Caco-2 (cell line): ENCODE data around the gene SDCBP2. TPM values are rescaled to one million over a fixed set of nuclear protein-coding genes. Genes with fewer than 3 reads are reported as not detected.

Source experiments
- BruUV-seq: library from RNA; stranded (reverse); fragments of 400-500 nt; replicated peaks from 2 replicates; lab custom pipeline; 2021; lab: Mats Ljungman, UMichigan
- CTCF ChIA-PET: fragments of 300-600 bp; sonication (Branson Sonifier 250); formaldehyde crosslinking; loops from one replicate; lab custom pipeline; 2022; ENCODE audit warnings: antibody characterized with exemption; lab: Charles Lee
- POLR2A ChIA-PET: fragments of 300-600 bp; sonication (Branson Sonifier 250); formaldehyde crosslinking; loops from one replicate; lab custom pipeline; 2022; ENCODE audit warnings: antibody characterized with exemption; lab: Charles Lee
- DNase-seq, 2 experiments: peaks; one replicate each; pipeline versions ENCODE4 v3.0.0 to v3.0.0-alpha.2; 2020 to 2022
- H3K27me3 ChIP-seq: replicated peaks from 2 replicates; pipeline ENCODE4 v1.6.0; 2011; ENCODE audit warnings: low read length; ENCODE audit not compliant: control insufficient read depth, insufficient read depth
- H3K36me3 ChIP-seq: 2 replicates; pipeline ENCODE4 v1.5.1; 2011; ENCODE audit warnings: low read length; ENCODE audit not compliant: control insufficient read depth, insufficient read depth
- H3K4me1 ChIP-seq: fragments of 250-450 bp; sonication (Bioruptor Pico); 2 replicates; pipeline ENCODE4 v1.5.1; 2020; ENCODE audit warnings: mild to moderate bottlenecking
- H3K4me3 ChIP-seq: 2 replicates; pipeline ENCODE4 v1.5.1; 2011; ENCODE audit warnings: low read depth, mild to moderate bottlenecking, control low read depth, low read length
- H3K9me3 ChIP-seq: fragments of 250-450 bp; sonication (Bioruptor Pico); 2 replicates; pipeline ENCODE4 v1.5.1; 2020; ENCODE audit warnings: mild to moderate bottlenecking, moderate library complexity
- H3K27ac Mint-ChIP-seq: one replicate; pipeline ENCODE4 v1.8.0; 2022; ENCODE audit warnings: mixed read lengths; ENCODE audit not compliant: unreplicated experiment
- H3K27me3 Mint-ChIP-seq: one replicate; pipeline ENCODE4 v1.8.0; 2022; ENCODE audit warnings: mixed read lengths; ENCODE audit not compliant: insufficient read depth, unreplicated experiment
- H3K36me3 Mint-ChIP-seq: one replicate; pipeline ENCODE4 v1.8.0; 2022; ENCODE audit warnings: mild to moderate bottlenecking, mixed read lengths; ENCODE audit not compliant: insufficient read depth, unreplicated experiment
- H3K4me1 Mint-ChIP-seq: one replicate; pipeline ENCODE4 v1.8.0; 2022; ENCODE audit warnings: low read depth, mixed read lengths; ENCODE audit not compliant: unreplicated experiment
- H3K4me3 Mint-ChIP-seq: one replicate; pipeline ENCODE4 v1.8.0; 2022; ENCODE audit warnings: mild to moderate bottlenecking, moderate library complexity, mixed read lengths; ENCODE audit not compliant: unreplicated experiment
- H3K9me3 Mint-ChIP-seq: one replicate; pipeline ENCODE4 v1.8.0; 2022; ENCODE audit warnings: mixed read lengths; ENCODE audit not compliant: unreplicated experiment
- CTCF ChIP-seq, 2 experiments: fragments of 200-600 bp in 1 of 2; IDR thresholded peaks; 1 replicate in 1 of 2; 2 replicates in 1 of 2; pipeline versions ENCODE4 v1.5.1 to v1.8.0; 2011 to 2022; ENCODE audit warnings: antibody characterized with exemption in 1 of 2, control low read depth in 1 of 2, inconsistent platforms in 1 of 2, low read depth in 1 of 2, low read length in 1 of 2, mild to moderate bottlenecking in 1 of 2, moderate library complexity in 1 of 2; ENCODE audit not compliant: insufficient read depth in 1 of 2, severe bottlenecking in 1 of 2, unreplicated experiment in 1 of 2
- intact Hi-C: fragments of 100-400 bp; cut with micrococcal nuclease; formaldehyde crosslinking; loops from one replicate; pipeline ENCODE4 v1.10.0; 2022; ENCODE audit not compliant: unreplicated experiment
- total RNA-seq: library from RNA; stranded (reverse); gene quantifications from 2 replicates; pipeline ENCODE4 v1.2.3, GENCODE V29; 2022

The SDCBP2 gene
- total RNA-seq, 1 experiment from 2014 or later = 2.0 TPM

GRCh38 chr20:1264727-1265126, 64.2 kb downstream of the SDCBP2 start:
- TF ChIP-seq CTCF (IDR thresholded peaks at IDR 0.05; ENCODE audit: insufficient read depth in 1 of 2, low read depth in 1 of 2, low read length in 1 of 2, severe bottlenecking in 1 of 2, unreplicated experiment in 1 of 2) = no peak
- no peaks in the 10 kb centered on the region for H3K36me3 Mint-ChIP-seq
- Histone ChIP-seq H3K4me3 (no peak overlapping the region), H3K36me3 (no peaks in the 10 kb centered on the region), H3K27me3 (no peaks in the 10 kb centered on the region), H3K9me3 (peaks cover 7% of the 10 kb centered on the region; the same call in 1 of the 2 replicates), H3K4me1 (no peaks in the 10 kb centered on the region)
- no peak for DNase-seq
- intact Hi-C loops = no loop called here
- POLR2A ChIA-PET = no interaction called here
- H3K27ac Mint-ChIP-seq = no peak overlapping the region
- peak overlapping the region; percentile 70 for H3K4me3 Mint-ChIP-seq
- no peaks in the 10 kb centered on the region for H3K4me1 Mint-ChIP-seq
- CTCF ChIA-PET = no interaction called here
- no TSS peak for BruUV-seq
- H3K27me3 Mint-ChIP-seq = peaks cover 6% of the 10 kb centered on the region
- H3K9me3 Mint-ChIP-seq = no peaks in the 10 kb centered on the region

GRCh38 chr20:1263853-1264252, 65.1 kb downstream of the SDCBP2 start:
- Mint-ChIP-seq H3K9me3 (no peaks in the 10 kb centered on the region), H3K4me1 (no peaks in the 10 kb centered on the region), H3K27me3 (peaks cover 6% of the 10 kb centered on the region), H3K4me3 (no peak overlapping the region), H3K27ac (no peak overlapping the region), H3K36me3 (no peaks in the 10 kb centered on the region)
- intact Hi-C loops = loop anchor here (1.0 kb wide), 1 partner anchor 20 kb away; no protein-coding TSS in a partner anchor
- POLR2A ChIA-PET = no interaction called here
- peaks cover 7% of the 10 kb centered on the region; the same call in 1 of the 2 replicates for H3K9me3 ChIP-seq
- no peaks in the 10 kb centered on the region for H3K27me3 ChIP-seq
- no peaks in the 10 kb centered on the region for H3K4me1 ChIP-seq
- no peak for TF ChIP-seq CTCF (IDR thresholded peaks at IDR 0.05; ENCODE audit: insufficient read depth in 1 of 2, low read depth in 1 of 2, low read length in 1 of 2, severe bottlenecking in 1 of 2, unreplicated experiment in 1 of 2)
- CTCF ChIA-PET = no interaction called here
- no peaks in the 10 kb centered on the region for H3K36me3 ChIP-seq
- no TSS peak for BruUV-seq
- no peak overlapping the region for H3K4me3 ChIP-seq
- no peak for DNase-seq

Other genes with a start within 250 kb of the SDCBP2 start
- gene PSMF1, start 210.5 kb downstream of the SDCBP2 start, total RNA-seq = 121 and 141 TPM in 2 replicates
- gene TMEM74B, start 144.2 kb downstream of the SDCBP2 start, total RNA-seq = 6.9 and 7.8 TPM in 2 replicates
- gene C20orf202, start 125.7 kb downstream of the SDCBP2 start, total RNA-seq = not detected in 2 replicates
- gene RAD21L1, start 103.1 kb downstream of the SDCBP2 start, total RNA-seq = not detected in 2 replicates
- gene SNPH, start 62.8 kb downstream of the SDCBP2 start, total RNA-seq = 0.28 and 0.36 TPM in 2 replicates
- 220 and 228 TPM in 2 replicates for gene FKBP1A, start 63.9 kb upstream of the SDCBP2 start, total RNA-seq
- 104 and 119 TPM in 2 replicates for gene NSFL1C, start 137.7 kb upstream of the SDCBP2 start, total RNA-seq
- gene SIRPB2, start 162.3 kb upstream of the SDCBP2 start, total RNA-seq = not detected in 2 replicates
- gene SIRPD, start 228.6 kb upstream of the SDCBP2 start, total RNA-seq = not detected in 2 replicates